Measurements from ENCODE around the gene BRI3BP.
"Not testable (repeated sequence)": the region's sequence is repeated elsewhere in the genome, so short reads cannot be mapped to it uniquely, and the experiment has no call there.

The BRI3BP gene

DNA sequence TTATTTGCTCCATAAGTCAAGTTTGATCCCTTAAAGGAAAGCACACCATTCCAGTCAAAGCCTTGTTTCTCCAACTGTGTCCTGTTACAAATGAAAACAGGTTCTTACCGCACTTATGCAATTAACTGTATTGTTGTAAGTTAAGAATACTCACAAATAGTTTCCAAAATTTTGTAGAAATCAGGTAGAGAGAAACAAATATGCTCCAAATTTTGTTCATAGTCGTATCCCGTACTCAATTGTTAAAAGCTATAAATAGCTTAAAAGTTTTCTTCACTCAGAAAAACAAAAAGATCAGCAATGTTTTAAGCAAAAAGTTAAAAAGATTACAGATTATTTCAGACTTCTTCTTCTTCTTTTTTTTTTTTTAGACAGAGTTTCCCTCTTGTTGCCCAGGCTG lies 67.8 kb downstream of the BRI3BP start:
- H3K4me1 ChIP-seq (ENCODE audit: insufficient read depth, poor library complexity, severe bottlenecking) = no peaks in the 10 kb centered on the region
- no peak overlapping the region for H3K27ac ChIP-seq (ENCODE audit: poor library complexity, severe bottlenecking)
- no peaks in the 10 kb centered on the region for H3K9me3 ChIP-seq (ENCODE audit: severe bottlenecking)
- no peaks in the 10 kb centered on the region for H3K36me3 ChIP-seq (ENCODE audit: low read depth)
- TF ChIP-seq CTCF (IDR thresholded peaks at IDR 0.05; ENCODE audit: poor library complexity, severe bottlenecking) = no peak
- no peak for DNase-seq (ENCODE audit: low spot score)
- ATAC-seq (ENCODE audit: low read depth) = no peak
- no peaks in the 10 kb centered on the region for H3K27me3 ChIP-seq (ENCODE audit: insufficient read depth, poor library complexity, severe bottlenecking)
- H3K4me3 ChIP-seq (ENCODE audit: severe bottlenecking) = no peak overlapping the region

GRCh38 chr12:125063522-125063921 lies 70.1 kb downstream of the BRI3BP start:
- not testable (repeated sequence) for ATAC-seq (ENCODE audit: low read depth); H3K4me3 ChIP-seq (ENCODE audit: severe bottlenecking); H3K9me3 ChIP-seq (ENCODE audit: severe bottlenecking); H3K27me3 ChIP-seq (ENCODE audit: insufficient read depth, poor library complexity, severe bottlenecking); DNase-seq (ENCODE audit: low spot score); H3K4me1 ChIP-seq (ENCODE audit: insufficient read depth, poor library complexity, severe bottlenecking); H3K27ac ChIP-seq (ENCODE audit: poor library complexity, severe bottlenecking); H3K36me3 ChIP-seq (ENCODE audit: low read depth)

DNA sequence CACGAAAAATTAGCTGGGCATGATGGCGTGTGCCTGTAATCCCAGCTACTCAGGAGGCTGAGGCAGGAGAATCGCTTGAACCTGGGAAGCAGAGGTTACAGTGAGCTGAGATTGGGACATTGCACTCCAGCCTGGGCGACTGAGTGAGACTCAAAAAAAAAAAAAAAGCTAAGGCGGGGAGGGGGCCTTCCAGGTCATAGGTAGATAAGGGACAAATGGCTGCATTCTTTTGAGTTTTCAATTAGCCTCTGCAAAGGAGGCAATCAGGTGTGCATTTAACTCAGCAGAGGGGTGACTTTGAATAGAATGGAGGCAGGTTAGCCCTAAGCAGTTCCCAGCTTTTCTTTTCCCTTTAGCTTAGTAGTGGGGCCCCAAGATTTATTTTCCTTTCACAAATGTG lies 71.0 kb downstream of the BRI3BP start:
- H3K36me3 ChIP-seq (ENCODE audit: low read depth) = no peaks in the 10 kb centered on the region
- ATAC-seq (ENCODE audit: low read depth) (no peak), DNase-seq (ENCODE audit: low spot score) (no peak)
- no peaks in the 10 kb centered on the region for H3K27me3 ChIP-seq (ENCODE audit: insufficient read depth, poor library complexity, severe bottlenecking)
- no peak for TF ChIP-seq CTCF (IDR thresholded peaks at IDR 0.05; ENCODE audit: poor library complexity, severe bottlenecking)
- H3K4me1 ChIP-seq (ENCODE audit: insufficient read depth, poor library complexity, severe bottlenecking) = no peaks in the 10 kb centered on the region
- peak overlapping the region; percentile 67 for H3K4me3 ChIP-seq (ENCODE audit: severe bottlenecking)
- H3K27ac ChIP-seq (ENCODE audit: poor library complexity, severe bottlenecking) = no peak overlapping the region
- H3K9me3 ChIP-seq (ENCODE audit: severe bottlenecking) = no peaks in the 10 kb centered on the region

GRCh38 chr12:125065021-125065918 lies 71.8 kb downstream of the BRI3BP start, which contains the start of gene AACS:
TSS of gene AACS (plus strand) at chr12:125065435. CDS start at chr12:125065585, 150 bp downstream.
- no peaks in the 10 kb centered on the region for H3K27me3 ChIP-seq (ENCODE audit: insufficient read depth, poor library complexity, severe bottlenecking)
- no peaks in the 10 kb centered on the region for H3K36me3 ChIP-seq (ENCODE audit: low read depth)
- H3K4me3 ChIP-seq (ENCODE audit: severe bottlenecking) = peak within 1 kb of the TSS; percentile 67
- DNase-seq (ENCODE audit: low spot score) = no peak
- H3K4me1 ChIP-seq (ENCODE audit: insufficient read depth, poor library complexity, severe bottlenecking) = no peaks in the 10 kb centered on the region
- no peak for TF ChIP-seq CTCF (IDR thresholded peaks at IDR 0.05; ENCODE audit: poor library complexity, severe bottlenecking)
- H3K27ac ChIP-seq (ENCODE audit: poor library complexity, severe bottlenecking) = peak within 1 kb of the TSS; percentile 19
- no peaks in the 10 kb centered on the region for H3K9me3 ChIP-seq (ENCODE audit: severe bottlenecking)
- peak; percentile 89 for ATAC-seq (ENCODE audit: low read depth)

DNA sequence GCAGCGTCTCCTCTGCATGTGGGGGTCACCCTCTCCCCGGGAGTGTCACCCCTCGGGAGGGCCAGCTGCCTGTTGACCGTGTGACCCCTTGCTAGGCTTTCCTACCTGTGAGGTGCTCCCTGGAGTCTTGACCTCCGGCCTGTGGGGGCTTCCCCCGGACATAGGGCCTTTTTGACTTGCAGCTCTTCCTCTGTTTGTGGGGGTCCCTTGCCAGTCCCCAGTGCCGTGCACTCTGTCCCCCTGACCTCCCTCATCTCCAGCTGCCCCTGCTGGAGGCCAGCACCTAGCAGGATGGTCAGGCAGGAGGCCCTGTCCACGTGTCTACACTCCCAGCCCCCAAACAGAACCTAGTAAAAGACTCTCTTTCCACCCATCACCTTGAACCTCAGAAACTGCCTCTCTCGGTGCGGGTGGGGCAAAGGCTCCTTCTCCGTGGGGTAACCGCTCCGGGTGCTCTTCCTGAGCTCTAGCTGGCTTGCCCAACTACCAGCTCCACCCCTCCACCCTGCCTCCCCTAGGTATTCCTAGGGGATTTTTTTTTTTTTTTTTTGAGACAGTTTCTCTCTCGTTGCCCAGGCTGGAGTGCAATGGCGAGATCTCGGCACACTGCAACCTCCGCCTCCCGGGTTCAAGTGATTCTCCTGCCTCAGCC lies 72.6 kb downstream of the BRI3BP start:
- Histone ChIP-seq H3K9me3 (ENCODE audit: severe bottlenecking) (no peaks in the 10 kb centered on the region), H3K4me3 (ENCODE audit: severe bottlenecking) (peak overlapping the region; percentile 67), H3K27me3 (ENCODE audit: insufficient read depth, poor library complexity, severe bottlenecking) (no peaks in the 10 kb centered on the region), H3K36me3 (ENCODE audit: low read depth) (peaks cover 4% of the 10 kb centered on the region; the same call in 1 of the 2 replicates), H3K4me1 (ENCODE audit: insufficient read depth, poor library complexity, severe bottlenecking) (no peaks in the 10 kb centered on the region), H3K27ac (ENCODE audit: poor library complexity, severe bottlenecking) (peak overlapping the region; percentile 19)
- TF ChIP-seq CTCF (IDR thresholded peaks at IDR 0.05; ENCODE audit: poor library complexity, severe bottlenecking) = no peak
- ATAC-seq (ENCODE audit: low read depth) (no peak), DNase-seq (ENCODE audit: low spot score) (no peak)

All from RWPE2 (cell line).